Measurements from ENCODE around the gene HEATR3. TPM values are rescaled to one million over a fixed set of nuclear protein-coding genes. Genes with fewer than 3 reads are reported as not detected.

HEATR3 gene
- total and polyA plus RNA-seq, 2 experiments from 2014 or later: 7.5 to 29.9 TPM

DNA sequence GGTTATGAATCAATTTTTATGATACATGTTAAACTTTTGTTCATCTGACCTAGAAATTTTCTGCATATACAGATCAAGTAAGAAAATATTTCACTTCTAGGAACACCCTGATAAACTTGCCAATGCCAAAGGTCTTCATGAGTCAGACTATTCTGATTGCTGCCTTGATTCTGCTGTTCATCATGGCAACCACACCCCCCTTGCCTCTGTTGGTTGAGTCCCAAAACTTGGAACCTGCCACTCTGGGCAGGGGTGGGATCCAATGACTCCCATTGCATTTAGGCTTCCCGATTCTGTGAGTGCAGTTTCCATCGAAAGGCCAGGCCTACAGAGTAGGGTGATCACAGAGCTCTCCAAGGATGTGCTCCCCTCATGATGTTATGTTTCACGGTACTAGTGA lies 71.5 kb downstream of the HEATR3 start (continued):
- TF ChIP-seq, protein P1, sequence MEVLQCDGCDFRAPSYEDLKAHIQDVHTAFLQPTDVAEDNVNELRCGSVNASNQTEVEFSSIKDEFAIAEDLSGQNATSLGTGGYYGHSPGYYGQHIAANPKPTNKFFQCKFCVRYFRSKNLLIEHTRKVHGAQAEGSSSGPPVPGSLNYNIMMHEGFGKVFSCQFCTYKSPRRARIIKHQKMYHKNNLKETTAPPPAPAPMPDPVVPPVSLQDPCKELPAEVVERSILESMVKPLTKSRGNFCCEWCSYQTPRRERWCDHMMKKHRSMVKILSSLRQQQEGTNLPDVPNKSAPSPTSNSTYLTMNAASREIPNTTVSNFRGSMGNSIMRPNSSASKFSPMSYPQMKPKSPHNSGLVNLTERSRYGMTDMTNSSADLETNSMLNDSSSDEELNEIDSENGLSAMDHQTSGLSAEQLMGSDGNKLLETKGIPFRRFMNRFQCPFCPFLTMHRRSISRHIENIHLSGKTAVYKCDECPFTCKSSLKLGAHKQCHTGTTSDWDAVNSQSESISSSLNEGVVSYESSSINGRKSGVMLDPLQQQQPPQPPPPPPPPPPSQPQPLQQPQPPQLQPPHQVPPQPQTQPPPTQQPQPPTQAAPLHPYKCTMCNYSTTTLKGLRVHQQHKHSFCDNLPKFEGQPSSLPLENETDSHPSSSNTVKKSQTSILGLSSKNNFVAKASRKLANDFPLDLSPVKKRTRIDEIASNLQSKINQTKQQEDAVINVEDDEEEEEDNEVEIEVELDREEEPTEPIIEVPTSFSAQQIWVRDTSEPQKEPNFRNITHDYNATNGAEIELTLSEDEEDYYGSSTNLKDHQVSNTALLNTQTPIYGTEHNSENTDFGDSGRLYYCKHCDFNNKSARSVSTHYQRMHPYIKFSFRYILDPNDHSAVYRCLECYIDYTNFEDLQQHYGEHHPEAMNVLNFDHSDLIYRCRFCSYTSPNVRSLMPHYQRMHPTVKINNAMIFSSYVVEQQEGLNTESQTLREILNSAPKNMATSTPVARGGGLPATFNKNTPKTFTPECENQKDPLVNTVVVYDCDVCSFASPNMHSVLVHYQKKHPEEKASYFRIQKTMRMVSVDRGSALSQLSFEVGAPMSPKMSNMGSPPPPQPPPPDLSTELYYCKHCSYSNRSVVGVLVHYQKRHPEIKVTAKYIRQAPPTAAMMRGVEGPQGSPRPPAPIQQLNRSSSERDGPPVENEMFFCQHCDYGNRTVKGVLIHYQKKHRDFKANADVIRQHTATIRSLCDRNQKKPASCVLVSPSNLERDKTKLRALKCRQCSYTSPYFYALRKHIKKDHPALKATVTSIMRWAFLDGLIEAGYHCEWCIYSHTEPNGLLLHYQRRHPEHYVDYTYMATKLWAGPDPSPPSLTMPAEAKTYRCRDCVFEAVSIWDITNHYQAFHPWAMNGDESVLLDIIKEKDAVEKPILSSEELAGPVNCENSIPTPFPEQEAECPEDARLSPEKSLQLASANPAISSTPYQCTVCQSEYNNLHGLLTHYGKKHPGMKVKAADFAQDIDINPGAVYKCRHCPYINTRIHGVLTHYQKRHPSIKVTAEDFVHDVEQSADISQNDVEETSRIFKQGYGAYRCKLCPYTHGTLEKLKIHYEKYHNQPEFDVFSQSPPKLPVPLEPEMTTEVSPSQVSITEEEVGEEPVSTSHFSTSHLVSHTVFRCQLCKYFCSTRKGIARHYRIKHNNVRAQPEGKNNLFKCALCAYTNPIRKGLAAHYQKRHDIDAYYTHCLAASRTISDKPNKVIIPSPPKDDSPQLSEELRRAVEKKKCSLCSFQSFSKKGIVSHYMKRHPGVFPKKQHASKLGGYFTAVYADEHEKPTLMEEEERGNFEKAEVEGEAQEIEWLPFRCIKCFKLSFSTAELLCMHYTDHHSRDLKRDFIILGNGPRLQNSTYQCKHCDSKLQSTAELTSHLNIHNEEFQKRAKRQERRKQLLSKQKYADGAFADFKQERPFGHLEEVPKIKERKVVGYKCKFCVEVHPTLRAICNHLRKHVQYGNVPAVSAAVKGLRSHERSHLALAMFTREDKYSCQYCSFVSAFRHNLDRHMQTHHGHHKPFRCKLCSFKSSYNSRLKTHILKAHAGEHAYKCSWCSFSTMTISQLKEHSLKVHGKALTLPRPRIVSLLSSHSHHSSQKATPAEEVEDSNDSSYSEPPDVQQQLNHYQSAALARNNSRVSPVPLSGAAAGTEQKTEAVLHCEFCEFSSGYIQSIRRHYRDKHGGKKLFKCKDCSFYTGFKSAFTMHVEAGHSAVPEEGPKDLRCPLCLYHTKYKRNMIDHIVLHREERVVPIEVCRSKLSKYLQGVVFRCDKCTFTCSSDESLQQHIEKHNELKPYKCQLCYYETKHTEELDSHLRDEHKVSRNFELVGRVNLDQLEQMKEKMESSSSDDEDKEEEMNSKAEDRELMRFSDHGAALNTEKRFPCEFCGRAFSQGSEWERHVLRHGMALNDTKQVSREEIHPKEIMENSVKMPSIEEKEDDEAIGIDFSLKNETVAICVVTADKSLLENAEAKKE (CRISPR knock-in tag; IDR thresholded peaks at IDR 0.05): no peak
- TF ChIP-seq EZH2 (IDR thresholded peaks at IDR 0.05; ENCODE audit: low read depth, unreplicated experiment): no peak
- no peak for TF ChIP-seq ZNF331 (CRISPR knock-in tag; IDR thresholded peaks at IDR 0.05; ENCODE audit: low read depth)
- no peak for TF ChIP-seq JUNB (IDR thresholded peaks at IDR 0.05; ENCODE audit: unreplicated experiment)
- no peak for TF ChIP-seq POLR2AphosphoS5 (IDR thresholded peaks at IDR 0.05; ENCODE audit: low read depth)
- no peak for TF ChIP-seq STAT1 (IDR thresholded peaks at IDR 0.05; ENCODE audit: unreplicated experiment)
- TF ChIP-seq NANOG (IDR thresholded peaks at IDR 0.05; ENCODE audit: borderline replicate concordance): no peak
- TF ChIP-seq, protein P2, sequence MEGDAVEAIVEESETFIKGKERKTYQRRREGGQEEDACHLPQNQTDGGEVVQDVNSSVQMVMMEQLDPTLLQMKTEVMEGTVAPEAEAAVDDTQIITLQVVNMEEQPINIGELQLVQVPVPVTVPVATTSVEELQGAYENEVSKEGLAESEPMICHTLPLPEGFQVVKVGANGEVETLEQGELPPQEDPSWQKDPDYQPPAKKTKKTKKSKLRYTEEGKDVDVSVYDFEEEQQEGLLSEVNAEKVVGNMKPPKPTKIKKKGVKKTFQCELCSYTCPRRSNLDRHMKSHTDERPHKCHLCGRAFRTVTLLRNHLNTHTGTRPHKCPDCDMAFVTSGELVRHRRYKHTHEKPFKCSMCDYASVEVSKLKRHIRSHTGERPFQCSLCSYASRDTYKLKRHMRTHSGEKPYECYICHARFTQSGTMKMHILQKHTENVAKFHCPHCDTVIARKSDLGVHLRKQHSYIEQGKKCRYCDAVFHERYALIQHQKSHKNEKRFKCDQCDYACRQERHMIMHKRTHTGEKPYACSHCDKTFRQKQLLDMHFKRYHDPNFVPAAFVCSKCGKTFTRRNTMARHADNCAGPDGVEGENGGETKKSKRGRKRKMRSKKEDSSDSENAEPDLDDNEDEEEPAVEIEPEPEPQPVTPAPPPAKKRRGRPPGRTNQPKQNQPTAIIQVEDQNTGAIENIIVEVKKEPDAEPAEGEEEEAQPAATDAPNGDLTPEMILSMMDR (conservative IDR thresholded peaks at IDR 0.05; ENCODE audit: low read depth in 2 of 2): no peak
- TF ChIP-seq ZNF114 (CRISPR knock-in tag; IDR thresholded peaks at IDR 0.05): no peak
- TF ChIP-seq EZH2phosphoT487 (IDR thresholded peaks at IDR 0.05; ENCODE audit: unreplicated experiment): no peak
